ENCODE data around the gene HSD11B2. TPM values are rescaled to one million over a fixed set of nuclear protein-coding genes. Genes with fewer than 3 reads are reported as not detected.
A peak's percentile ranks its signal among the peaks of the same experiment; 100 is the strongest.

HSD11B2 gene
- total RNA-seq, 1 experiment from 2014 or later, result 33.5 TPM

DNA sequence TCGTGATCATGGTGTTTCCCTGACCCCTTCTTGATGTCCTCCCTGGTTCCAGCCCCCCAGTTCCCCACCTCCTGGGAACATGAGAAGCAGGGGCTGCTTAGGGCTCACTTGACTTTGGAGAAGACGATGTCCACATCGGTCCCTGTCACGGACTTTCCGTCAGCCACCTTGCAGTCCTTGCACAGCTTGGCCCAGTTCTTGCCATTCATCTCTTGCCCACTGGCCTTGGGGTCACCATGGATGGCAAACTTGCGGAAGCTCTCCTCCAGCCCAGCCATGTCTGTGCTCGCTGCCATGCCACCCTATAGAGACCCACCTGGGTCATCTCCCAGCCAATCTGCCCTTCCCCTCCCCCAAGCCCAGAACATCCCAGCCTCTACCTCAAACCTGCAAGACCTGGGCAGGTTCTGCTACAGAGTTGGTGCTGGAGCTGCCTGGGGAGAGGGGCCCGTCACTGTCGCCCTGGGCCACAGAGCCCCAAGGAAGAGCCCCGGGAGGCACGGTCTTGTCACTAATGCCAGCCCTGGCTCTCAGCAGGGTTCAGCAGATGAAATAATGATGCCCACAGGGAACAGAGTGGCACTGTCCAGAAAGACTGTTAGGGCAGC is 40.0 kb upstream of the HSD11B2 start:
- no CpG with 5 or more reads among the region's 11 CpGs for WGBS (ENCODE audit: extremely low coverage, insufficient read length, low lambda C conversion rate)
- TF ChIP-seq, protein P1, sequence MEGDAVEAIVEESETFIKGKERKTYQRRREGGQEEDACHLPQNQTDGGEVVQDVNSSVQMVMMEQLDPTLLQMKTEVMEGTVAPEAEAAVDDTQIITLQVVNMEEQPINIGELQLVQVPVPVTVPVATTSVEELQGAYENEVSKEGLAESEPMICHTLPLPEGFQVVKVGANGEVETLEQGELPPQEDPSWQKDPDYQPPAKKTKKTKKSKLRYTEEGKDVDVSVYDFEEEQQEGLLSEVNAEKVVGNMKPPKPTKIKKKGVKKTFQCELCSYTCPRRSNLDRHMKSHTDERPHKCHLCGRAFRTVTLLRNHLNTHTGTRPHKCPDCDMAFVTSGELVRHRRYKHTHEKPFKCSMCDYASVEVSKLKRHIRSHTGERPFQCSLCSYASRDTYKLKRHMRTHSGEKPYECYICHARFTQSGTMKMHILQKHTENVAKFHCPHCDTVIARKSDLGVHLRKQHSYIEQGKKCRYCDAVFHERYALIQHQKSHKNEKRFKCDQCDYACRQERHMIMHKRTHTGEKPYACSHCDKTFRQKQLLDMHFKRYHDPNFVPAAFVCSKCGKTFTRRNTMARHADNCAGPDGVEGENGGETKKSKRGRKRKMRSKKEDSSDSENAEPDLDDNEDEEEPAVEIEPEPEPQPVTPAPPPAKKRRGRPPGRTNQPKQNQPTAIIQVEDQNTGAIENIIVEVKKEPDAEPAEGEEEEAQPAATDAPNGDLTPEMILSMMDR (conservative IDR thresholded peaks at IDR 0.05), result no peak

More for the DNA sequence above, 40.0 kb upstream of the HSD11B2 start:
- no peak overlapping the region for H3K18ac ChIP-seq (ENCODE audit: insufficient read length, low read depth, low read length)
- Mint-ChIP-seq H3K4me3 (no peak overlapping the region), H3K36me3 (ENCODE audit: insufficient read depth in 1 of 3, low read depth in 3 of 3) (no peaks in the 10 kb centered on the region), H3K27ac (peak overlapping the region in 1 of 3 experiments; percentile 65; a peak in 1 of 7 replicates), H3K4me1 (peaks cover 29 to 45% of the 10 kb centered on the region in 2 experiments), H3K27me3 (ENCODE audit: low read depth) (peaks cover 78% of the 10 kb centered on the region), H3K9me3 (no peaks in the 10 kb centered on the region)
- H2AFZ ChIP-seq (ENCODE audit: low read length), result no peak overlapping the region
- H2BK120ac ChIP-seq (ENCODE audit: low read depth, low read length, poor library complexity, severe bottlenecking), result no peak overlapping the region
- H2BK15ac ChIP-seq (ENCODE audit: low read depth, low read length), result no peak overlapping the region
- H2BK12ac ChIP-seq (ENCODE audit: insufficient read length, low read depth, low read length), result no peak overlapping the region
- H3K14ac ChIP-seq (ENCODE audit: insufficient read depth, low read length), result no peak overlapping the region
- H2BK20ac ChIP-seq (ENCODE audit: low read depth, low read length, poor library complexity, severe bottlenecking), result no peak overlapping the region
- no peak overlapping the region for H3K23ac ChIP-seq (ENCODE audit: insufficient read length, low read depth, low read length)
- no peak overlapping the region for H2AK5ac ChIP-seq (ENCODE audit: insufficient read length, low read length)
- no peak overlapping the region for H3K56ac ChIP-seq (ENCODE audit: insufficient read length, low read depth, low read length)
- H3K79me1 ChIP-seq (ENCODE audit: insufficient read depth, low read depth, low read length, poor library complexity, severe bottlenecking), result no peaks in the 10 kb centered on the region
- peaks cover 3% of the 10 kb centered on the region for H3K23me2 ChIP-seq (ENCODE audit: insufficient read length, low read depth, low read length, poor library complexity, severe bottlenecking)
- H3K79me2 ChIP-seq (ENCODE audit: insufficient read depth, low read length), result no peaks in the 10 kb centered on the region
- no peak overlapping the region for H3K4me2 ChIP-seq (ENCODE audit: insufficient read depth, insufficient read length, low read length)
- H3T11ph ChIP-seq (ENCODE audit: low read length), result no peak overlapping the region
- no peak overlapping the region for H4K91ac ChIP-seq (ENCODE audit: insufficient read length, low read depth, low read length)
- no peak for DNase-seq
- H4K20me1 ChIP-seq (ENCODE audit: control insufficient read depth, insufficient read depth, insufficient read length), result no peaks in the 10 kb centered on the region
- H4K8ac ChIP-seq (replicated peaks; ENCODE audit: insufficient read length, low read depth, low read length), result no peak overlapping the region
- H3K27ac ChIP-seq (ENCODE audit: insufficient read length, low read depth, low read length), result no peak overlapping the region
- H3K9me3 ChIP-seq (ENCODE audit: control insufficient read depth, low read depth, low read length), result no peaks in the 10 kb centered on the region
- H3K4ac ChIP-seq (ENCODE audit: low read depth, low read length), result no peak overlapping the region
- no peak overlapping the region for H2BK5ac ChIP-seq (ENCODE audit: insufficient read length, low read length)
- peaks cover 4% of the 10 kb centered on the region; the same call in 1 of the 2 replicates for H3K4me1 ChIP-seq (ENCODE audit: insufficient read depth, low read length)
- no peak overlapping the region for H4K5ac ChIP-seq (ENCODE audit: insufficient read length, low read depth, low read length)
- H3K9ac ChIP-seq (ENCODE audit: extremely low read depth, insufficient read length, low read length), result no peak overlapping the region
- peaks cover 25% of the 10 kb centered on the region; the same call in 1 of the 2 replicates for H3K27me3 ChIP-seq (ENCODE audit: insufficient read depth, low read length)

Measured in H9 (cell line).